Large intestine (tissue), 3 donors: ENCODE data around the gene NAMPT. TPM values are rescaled to one million over a fixed set of nuclear protein-coding genes. Genes with fewer than 3 reads are reported as not detected.

ENCODE experiments used
- DNase-seq, 2 donors: peaks; one replicate each; pipeline versions ENCODE4 v3.0.0 to v3.0.0-alpha.2; 2013
- H3K27ac ChIP-seq: one replicate; pipeline ENCODE4 v1.5.1; 2013; ENCODE audit warnings: low read length
- H3K27me3 ChIP-seq: 2 replicates; pipeline ENCODE4 v1.6.1; 2013; ENCODE audit warnings: low read length; ENCODE audit not compliant: control insufficient read depth, insufficient read depth
- H3K36me3 ChIP-seq: 2 replicates; pipeline ENCODE4 v1.6.1; 2013; ENCODE audit warnings: low read length; ENCODE audit not compliant: control insufficient read depth, insufficient read depth
- H3K4me1 ChIP-seq: one replicate; pipeline ENCODE4 v1.6.1; 2013; ENCODE audit warnings: low read length; ENCODE audit not compliant: control insufficient read depth, insufficient read depth
- H3K4me3 ChIP-seq: one replicate; pipeline ENCODE4 v1.5.1; 2013; ENCODE audit warnings: low read length
- H3K9me3 ChIP-seq: one replicate; pipeline ENCODE4 v1.6.1; 2013; ENCODE audit warnings: mild to moderate bottlenecking, low read depth, low read length, moderate library complexity; ENCODE audit not compliant: control insufficient read depth
- WGBS: methylation state at CpG from one replicate; pipeline ENCODE4 v1.1.5; 2013; ENCODE audit warnings: low lambda C conversion rate; ENCODE audit not compliant: insufficient coverage; 5-methylcytosine and 5-hydroxymethylcytosine counted together
- polyA plus RNA-seq: library from polyadenylated mRNA; unstranded; fragments of 120-200 nt; gene quantifications from one replicate; pipeline ENCODE4 v1.2.1, GENCODE V29; 2013

The NAMPT gene
- polyA plus RNA-seq, 1 donor: 111 TPM

DNA sequence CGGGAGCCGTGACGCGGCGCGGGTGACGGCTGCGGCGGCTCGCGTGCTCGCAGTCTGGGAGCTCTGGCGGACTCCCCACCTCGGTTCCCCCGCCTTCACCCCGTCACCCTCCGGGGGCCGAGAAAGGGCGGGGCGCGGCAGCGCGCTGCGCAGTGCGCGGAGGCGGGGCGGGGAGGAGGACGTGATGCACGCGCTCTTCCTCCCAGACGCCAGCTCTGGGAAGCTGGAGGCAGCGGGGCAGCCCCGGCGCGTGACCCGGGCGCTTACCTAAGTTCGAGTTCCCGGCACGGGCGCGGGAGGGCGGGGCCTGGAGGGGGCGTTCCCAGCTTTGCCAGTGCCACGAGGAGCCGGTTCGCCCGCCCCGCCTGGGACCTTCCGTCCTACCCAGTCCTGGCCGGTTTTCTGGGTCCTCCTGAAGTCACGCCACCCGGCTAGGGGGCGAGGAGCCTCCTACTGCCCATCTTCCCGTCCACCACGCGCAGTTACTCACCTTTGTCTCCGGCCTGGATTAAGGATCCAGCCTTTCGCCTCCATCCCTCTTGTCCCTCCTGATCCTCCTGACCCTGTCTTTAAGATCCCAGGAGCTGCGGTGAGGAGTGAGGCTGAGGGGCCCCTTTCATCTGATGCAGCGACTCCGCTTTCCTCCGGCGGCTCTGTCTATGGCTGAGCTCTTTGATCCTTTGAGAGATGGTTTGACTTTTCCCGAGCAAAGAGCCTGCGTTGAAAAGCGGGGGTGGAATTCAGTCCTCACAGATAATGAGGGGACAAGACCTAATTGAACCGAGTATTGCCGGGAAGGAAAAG is 470 bp upstream of the NAMPT start:
- Histone ChIP-seq H3K9me3 (no peaks in the 10 kb centered on the region), H3K27ac (peak overlapping the region; percentile 100), H3K4me3 (peak overlapping the region; percentile 92), H3K36me3 (no peaks in the 10 kb centered on the region), H3K4me1 (peaks cover 3% of the 10 kb centered on the region), H3K27me3 (no peaks in the 10 kb centered on the region)
- no CpG with 5 or more reads among the region's 70 CpGs for WGBS
- DNase-seq: peak; percentile 99 to 100

- peak; percentile 68 to 89 for DNase-seq
- 0% methylated on average over 2 of the region's 72 CpGs for WGBS
- H3K4me1 ChIP-seq: peaks cover 3% of the 10 kb centered on the region
Measured at GRCh38 chr7:106283831-106284713, 711 bp downstream of the NAMPT start.

DNA sequence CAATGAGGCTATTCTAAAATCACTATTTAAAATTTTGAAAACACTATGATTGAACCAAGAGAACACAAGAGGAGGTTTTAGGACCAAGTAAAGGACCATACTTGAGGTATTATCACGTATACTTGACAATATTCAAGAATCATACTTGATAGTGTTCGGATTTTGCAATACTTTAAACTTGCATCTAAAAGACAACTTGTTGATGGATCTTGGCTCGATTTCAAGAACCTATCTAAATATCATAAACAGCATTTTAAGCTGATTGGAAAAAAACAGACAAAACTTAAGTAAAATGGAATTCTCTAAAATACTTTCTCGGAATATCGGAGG is 1.3 kb downstream of the NAMPT start:
- H3K27ac ChIP-seq: peak overlapping the region; percentile 100
- no peaks in the 10 kb centered on the region for H3K9me3 ChIP-seq
- no peaks in the 10 kb centered on the region for H3K36me3 ChIP-seq
- DNase-seq: no peak
- peaks cover 3% of the 10 kb centered on the region for H3K4me1 ChIP-seq
- 27% methylated on average over 3 of the region's 5 CpGs for WGBS
- no peaks in the 10 kb centered on the region for H3K27me3 ChIP-seq
- peak overlapping the region; percentile 78 for H3K4me3 ChIP-seq

More at GRCh38 chr7:106283831-106284713, 711 bp downstream of the NAMPT start:
- Histone ChIP-seq H3K4me3 (peak overlapping the region; percentile 86), H3K36me3 (no peaks in the 10 kb centered on the region), H3K27ac (peak overlapping the region; percentile 100), H3K9me3 (no peaks in the 10 kb centered on the region), H3K27me3 (no peaks in the 10 kb centered on the region)

DNA sequence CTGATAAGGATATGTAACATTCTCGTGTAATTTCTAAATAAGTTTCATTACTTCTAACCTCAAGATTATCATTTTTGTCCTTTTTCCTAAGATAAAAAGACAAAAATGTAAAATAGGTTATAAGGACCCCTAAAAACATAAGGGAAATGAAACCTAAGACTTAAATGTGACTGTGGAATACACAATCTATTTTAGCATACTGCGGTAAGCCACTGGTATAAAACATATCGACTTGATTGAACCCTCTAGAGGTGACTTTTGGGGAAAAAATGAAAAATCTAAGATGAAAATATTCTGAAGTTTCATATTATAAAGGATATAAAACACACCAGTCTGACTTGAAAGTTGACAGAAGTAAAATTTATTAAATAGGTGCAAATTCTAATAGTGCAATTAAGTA is 1.9 kb downstream of the NAMPT start:
- WGBS: 66% methylated on average over 3 of the region's 3 CpGs
- peak overlapping the region; percentile 100 for H3K27ac ChIP-seq
- peak overlapping the region; percentile 78 for H3K4me3 ChIP-seq

GRCh38 chr7:106282390-106282789 is 2.4 kb downstream of the NAMPT start:
- DNase-seq: peak; percentile 6 to 42
- WGBS: 75% methylated on average over 6 of the region's 6 CpGs
- Histone ChIP-seq H3K36me3 (no peaks in the 10 kb centered on the region), H3K27ac (peak overlapping the region; percentile 100), H3K4me1 (peaks cover 3% of the 10 kb centered on the region), H3K9me3 (no peaks in the 10 kb centered on the region), H3K4me3 (peak overlapping the region; percentile 78), H3K27me3 (no peaks in the 10 kb centered on the region)

More for the DNA sequence above, 1.9 kb downstream of the NAMPT start:
- H3K36me3 ChIP-seq: no peaks in the 10 kb centered on the region
- DNase-seq: no peak
- H3K27me3 ChIP-seq: no peaks in the 10 kb centered on the region
- H3K4me1 ChIP-seq: peaks cover 3% of the 10 kb centered on the region
- H3K9me3 ChIP-seq: no peaks in the 10 kb centered on the region

- Histone ChIP-seq H3K4me1 (peaks cover 3% of the 10 kb centered on the region), H3K4me3 (no peak overlapping the region), H3K36me3 (no peaks in the 10 kb centered on the region), H3K27ac (peak overlapping the region; percentile 100), H3K9me3 (no peaks in the 10 kb centered on the region), H3K27me3 (no peaks in the 10 kb centered on the region)
- DNase-seq: no peak
- WGBS: 71% methylated on average over 1 of the region's 5 CpGs
Measured at GRCh38 chr7:106281585-106282318, 3.0 kb downstream of the NAMPT start.

DNA sequence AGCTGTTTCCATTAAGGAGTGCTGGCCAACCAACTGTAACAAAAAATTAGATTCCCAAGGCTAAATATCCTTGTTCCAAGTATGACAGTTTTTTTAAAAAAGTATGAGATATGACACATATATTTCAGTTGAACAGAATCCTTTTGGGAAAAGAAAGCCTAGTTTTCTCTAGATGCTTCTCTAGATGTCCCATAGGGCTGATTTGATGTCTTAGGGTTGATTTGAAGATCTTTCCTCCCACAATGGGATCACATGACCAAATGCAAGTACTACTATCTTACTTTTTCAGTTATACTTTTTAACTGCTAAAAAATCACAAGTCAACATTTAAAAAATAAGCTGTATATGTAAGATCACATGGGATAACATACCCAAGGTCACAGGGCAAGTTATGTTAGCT is 3.7 kb downstream of the NAMPT start:
- H3K36me3 ChIP-seq: peaks cover 3% of the 10 kb centered on the region
- DNase-seq: no peak
- no peaks in the 10 kb centered on the region for H3K9me3 ChIP-seq
- no peak overlapping the region for H3K4me3 ChIP-seq
- H3K4me1 ChIP-seq: peaks cover 3% of the 10 kb centered on the region
- no peaks in the 10 kb centered on the region for H3K27me3 ChIP-seq
- H3K27ac ChIP-seq: no peak overlapping the region

- H3K9me3 ChIP-seq: no peaks in the 10 kb centered on the region
- peaks cover 12% of the 10 kb centered on the region for H3K36me3 ChIP-seq
- no peak overlapping the region for H3K27ac ChIP-seq
- peaks cover 3% of the 10 kb centered on the region for H3K4me1 ChIP-seq
- 100% methylated on average over 1 of the region's 2 CpGs for WGBS
- no peak overlapping the region for H3K4me3 ChIP-seq
- no peaks in the 10 kb centered on the region for H3K27me3 ChIP-seq
- no peak for DNase-seq
Measured at GRCh38 chr7:106279425-106280197, 5.2 kb downstream of the NAMPT start.

GRCh38 chr7:106278695-106279094 is 6.1 kb downstream of the NAMPT start:
- no peaks in the 10 kb centered on the region for H3K9me3 ChIP-seq
- H3K27ac ChIP-seq: no peak overlapping the region
- WGBS: 62% methylated on average over 2 of the region's 2 CpGs
- H3K4me1 ChIP-seq: peaks cover 3% of the 10 kb centered on the region
- peaks cover 15% of the 10 kb centered on the region for H3K36me3 ChIP-seq
- no peak for DNase-seq
- H3K27me3 ChIP-seq: no peaks in the 10 kb centered on the region
- H3K4me3 ChIP-seq: no peak overlapping the region
